PFSK-1 (cell line): ENCODE results near the gene RUNX2.

Experiments used
- POLR2AphosphoS5 ChIP-seq: IDR thresholded peaks from 2 replicates; pipeline ENCODE4 v1.6.1; 2012; ENCODE audit warnings: low read depth, mild to moderate bottlenecking, control low read depth, low read length, moderate library complexity
- REST ChIP-seq, 2 experiments: IDR thresholded peaks; 2 replicates each; pipeline versions ENCODE4 v1.6.1 to v1.8.0; 2011 to 2012; ENCODE audit warnings: low read depth in 2 of 2, low read length in 2 of 2, control low read depth in 1 of 2, inconsistent platforms in 1 of 2, mild to moderate bottlenecking in 1 of 2, moderate library complexity in 1 of 2; ENCODE audit not compliant: insufficient read depth in 1 of 2
- SIN3A ChIP-seq: IDR thresholded peaks from 2 replicates; pipeline ENCODE4 v1.6.1; 2012; ENCODE audit warnings: mild to moderate bottlenecking, low read length, moderate library complexity, borderline replicate concordance; ENCODE audit not compliant: insufficient read depth
- TAF1 ChIP-seq: IDR thresholded peaks from 2 replicates; pipeline ENCODE4 v1.6.1; 2012; ENCODE audit warnings: low read length, control low read depth, borderline replicate concordance; ENCODE audit not compliant: insufficient read depth

DNA sequence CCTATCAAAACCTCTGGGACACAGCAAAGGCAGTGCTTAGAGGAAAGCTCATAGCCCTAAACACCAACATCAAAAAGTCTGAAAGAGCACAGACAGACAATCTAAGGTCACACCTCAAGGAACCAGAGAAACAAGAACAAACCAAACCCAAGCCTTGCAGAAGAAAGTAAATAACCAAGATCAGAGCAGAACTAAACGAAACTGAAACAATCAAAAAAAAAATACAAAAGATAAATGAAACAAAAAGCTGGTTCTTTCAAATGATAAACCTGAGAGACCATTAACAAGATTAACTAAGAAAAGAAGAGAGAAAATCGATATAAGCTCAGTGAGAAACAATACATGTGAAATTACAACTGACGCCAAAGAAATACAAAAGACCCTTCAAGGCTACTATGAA is 34.8 kb upstream of the RUNX2 start:
- TF ChIP-seq POLR2AphosphoS5: no peak
- TF ChIP-seq TAF1: no peak
- no peak for TF ChIP-seq REST (IDR thresholded peaks at IDR 0.05; ENCODE audit: insufficient read depth in 1 of 2, low read depth in 2 of 2, low read length in 2 of 2)
- TF ChIP-seq SIN3A: no peak
